Measurements from ENCODE around the gene RPLP1.
A peak's percentile ranks its signal among the peaks of the same experiment; 100 is the strongest.

GRCh38 chr15:69452692-69453521 is at the start of gene RPLP1:
- TF ChIP-seq CTCF (IDR thresholded peaks at IDR 0.05) (no peak), POLR2A (IDR thresholded peaks at IDR 0.05) (peak; percentile 87 to 96 (median 93))

Data from body of pancreas (tissue), 4 donors.